Measurements from ENCODE around the gene EMC6.
"Not testable (repeated sequence)": the region's sequence is repeated elsewhere in the genome, so short reads cannot be mapped to it uniquely, and the experiment has no call there.

EMC6 gene

DNA sequence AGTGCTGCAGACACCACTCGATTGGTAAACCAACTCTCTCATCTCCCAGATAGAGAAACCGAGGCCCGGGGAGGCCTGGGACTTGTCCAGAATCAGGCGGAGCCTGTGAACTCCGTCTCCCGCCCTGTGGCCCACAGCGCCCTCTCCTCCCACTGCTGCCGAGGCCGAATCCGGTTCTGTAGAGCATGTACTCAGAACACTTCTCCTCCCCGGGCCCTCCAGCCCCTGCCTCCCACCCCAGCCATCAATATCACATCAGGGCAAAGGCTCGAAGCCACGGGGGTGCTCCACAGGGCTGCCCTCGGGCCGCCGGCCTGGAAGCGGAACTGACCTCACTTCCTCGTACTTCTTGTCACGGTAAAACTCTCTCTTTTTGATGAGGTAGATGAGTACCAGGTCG, 13.0 kb downstream of the EMC6 start:
- no peak for DNase-seq (ENCODE audit: low spot score)

- no peak for DNase-seq (ENCODE audit: low spot score)
These were observed 13.4 kb downstream of the EMC6 start for GRCh38 chr17:3682033-3682432.

DNA sequence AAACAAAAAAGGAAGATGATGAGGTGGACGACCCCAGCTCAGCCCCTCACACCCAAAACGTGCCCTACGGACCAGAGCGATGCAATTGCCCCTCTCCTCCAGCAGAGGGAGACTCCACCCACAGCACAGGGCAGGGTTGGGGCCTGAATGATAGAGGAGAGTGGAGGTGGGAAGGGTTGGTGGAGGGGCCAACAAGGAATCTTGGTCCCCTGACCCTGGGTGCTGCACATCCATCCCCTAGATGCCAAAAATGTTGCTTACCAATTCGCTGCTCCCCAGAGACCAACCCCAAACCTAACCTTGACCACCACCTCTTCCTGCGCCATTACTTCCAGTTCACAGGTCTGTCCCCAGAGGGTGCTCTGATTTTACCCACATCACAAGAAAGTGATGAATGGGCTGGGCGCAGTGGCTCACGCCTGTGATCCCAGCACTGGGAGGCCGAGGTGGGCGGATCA, 14.5 kb downstream of the EMC6 start:
- DNase-seq (ENCODE audit: low spot score): no peak

GRCh38 chr17:3685174-3685573, 16.6 kb downstream of the EMC6 start:
- DNase-seq (ENCODE audit: low spot score): no peak

DNA sequence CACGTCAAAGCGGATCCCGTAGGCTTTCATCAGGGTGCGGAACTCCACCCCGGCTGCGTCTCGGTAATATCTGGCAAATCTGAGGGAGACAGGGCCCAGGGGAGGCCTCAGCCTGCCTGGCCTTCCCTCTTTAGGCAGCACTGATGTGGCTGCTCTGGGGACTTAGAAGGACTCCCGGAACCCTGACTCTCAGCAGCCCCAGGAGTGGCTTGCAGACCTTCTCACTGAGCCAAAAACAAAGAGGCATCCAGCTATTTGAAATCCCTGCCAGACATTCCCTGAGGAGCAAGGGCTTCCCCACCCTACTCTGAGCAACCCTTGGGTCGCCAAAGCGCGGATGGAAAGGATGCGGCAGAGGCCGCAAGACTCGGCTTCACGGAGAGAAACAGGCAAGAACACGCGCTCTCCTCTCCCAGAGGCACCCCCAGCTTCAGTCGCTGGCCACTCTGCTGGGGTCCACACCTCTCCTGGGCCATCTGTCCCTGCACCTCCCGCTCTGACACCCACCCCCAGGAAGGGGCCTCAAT, 19.5 kb downstream of the EMC6 start:
- no peak for DNase-seq (ENCODE audit: low spot score)

GRCh38 chr17:3688852-3689261, 20.2 kb downstream of the EMC6 start:
- DNase-seq (ENCODE audit: low spot score): no peak

DNA sequence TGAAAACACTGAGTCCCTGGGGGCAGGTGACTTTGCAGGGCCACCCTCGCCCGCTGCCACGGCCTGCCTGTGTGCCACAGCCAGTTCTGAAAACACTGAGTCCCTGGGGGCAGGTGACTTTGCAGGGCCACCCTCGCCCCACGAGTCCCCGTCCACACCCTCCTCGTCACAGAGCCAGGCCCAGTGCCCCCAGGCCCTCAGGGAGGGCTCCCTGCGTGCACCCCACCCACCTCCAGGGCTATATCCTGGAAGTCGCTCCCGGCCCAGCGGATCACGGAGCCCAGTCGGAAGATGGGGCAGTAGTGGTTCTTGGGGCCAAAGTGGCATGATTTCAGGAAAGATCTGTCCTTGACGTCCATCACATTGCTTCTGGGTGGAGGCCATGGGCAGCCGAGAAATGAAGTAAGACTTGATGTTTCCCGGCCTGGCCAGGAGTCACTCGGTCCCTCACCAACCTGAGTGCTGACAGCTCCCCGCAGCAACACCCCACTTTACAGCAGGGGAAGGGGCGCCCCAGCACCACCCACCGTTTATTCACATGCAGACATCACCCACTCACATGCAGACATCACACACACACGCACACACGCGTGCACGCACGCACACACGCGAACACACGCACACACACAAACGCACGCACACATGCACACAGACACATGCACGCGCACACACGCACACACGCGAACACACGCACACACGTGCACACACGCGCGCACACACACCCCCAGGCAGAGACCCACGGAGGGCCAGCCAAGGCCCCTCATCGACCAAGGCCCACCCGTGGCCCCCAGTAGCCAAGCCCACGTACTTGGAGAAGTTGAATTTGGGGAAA, 20.9 kb downstream of the EMC6 start:
- DNase-seq (ENCODE audit: low spot score): no peak

GRCh38 chr17:3690094-3690715, 21.6 kb downstream of the EMC6 start:
- DNase-seq (ENCODE audit: low spot score): no peak

DNA sequence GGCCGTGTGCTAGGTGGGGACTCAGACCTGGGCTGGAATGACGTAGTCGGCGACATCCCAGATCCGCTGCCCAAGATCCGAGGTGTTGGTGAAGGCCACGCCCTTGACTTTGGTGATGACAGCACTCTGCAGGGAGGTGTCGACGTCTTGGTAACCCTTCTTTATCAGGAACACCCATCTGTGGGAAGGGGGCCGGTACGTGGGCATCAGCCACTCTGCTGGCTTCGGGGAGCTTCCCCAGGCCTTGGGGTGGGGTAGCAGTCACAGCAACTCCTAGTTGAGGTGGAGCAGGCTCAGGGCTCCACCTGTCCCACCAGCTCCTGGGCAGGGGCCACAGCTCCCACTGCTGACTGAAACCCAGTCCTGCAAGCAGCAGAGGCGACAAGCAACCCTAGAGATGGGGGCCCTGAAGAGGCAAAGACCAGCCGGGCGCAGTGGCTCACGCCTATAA, 23.0 kb downstream of the EMC6 start:
- no peak for DNase-seq (ENCODE audit: low spot score)

DNA sequence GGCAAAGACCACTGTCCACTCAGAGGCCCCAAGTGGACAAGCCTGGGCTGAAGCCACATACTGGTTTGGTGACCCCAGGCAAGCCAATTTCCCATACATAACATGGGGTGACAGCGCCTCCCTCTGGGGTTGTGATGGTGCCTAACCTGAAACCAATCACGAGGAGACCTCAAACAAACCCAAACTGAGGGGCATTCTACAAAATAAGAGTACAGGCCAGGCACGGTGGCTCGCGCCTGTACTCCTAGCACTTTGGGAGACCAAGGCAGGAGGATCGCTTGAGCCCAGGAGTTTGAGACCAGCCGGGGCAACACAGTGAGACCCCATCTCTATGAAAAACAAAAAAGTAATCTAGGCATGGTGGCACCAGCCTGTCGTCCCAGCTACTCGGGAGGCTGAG, 23.7 kb downstream of the EMC6 start:
- DNase-seq (ENCODE audit: low spot score): no peak

GRCh38 chr17:3693141-3693540, 24.5 kb downstream of the EMC6 start:
- DNase-seq (ENCODE audit: low spot score): no peak

GRCh38 chr17:3693829-3694231, 25.2 kb downstream of the EMC6 start:
- DNase-seq (ENCODE audit: low spot score): no peak

- no peak for DNase-seq (ENCODE audit: low spot score)
These were observed 26.6 kb downstream of the EMC6 start for GRCh38 chr17:3695129-3695722.

GRCh38 chr17:3695723-3696411, 27.3 kb downstream of the EMC6 start, which contains the start of gene P2RX5:
Gene P2RX5 (minus strand): TSS chr17:3696155. CDS start chr17:3696005, 150 bp downstream.
- DNase-seq (ENCODE audit: low spot score): no peak

DNA sequence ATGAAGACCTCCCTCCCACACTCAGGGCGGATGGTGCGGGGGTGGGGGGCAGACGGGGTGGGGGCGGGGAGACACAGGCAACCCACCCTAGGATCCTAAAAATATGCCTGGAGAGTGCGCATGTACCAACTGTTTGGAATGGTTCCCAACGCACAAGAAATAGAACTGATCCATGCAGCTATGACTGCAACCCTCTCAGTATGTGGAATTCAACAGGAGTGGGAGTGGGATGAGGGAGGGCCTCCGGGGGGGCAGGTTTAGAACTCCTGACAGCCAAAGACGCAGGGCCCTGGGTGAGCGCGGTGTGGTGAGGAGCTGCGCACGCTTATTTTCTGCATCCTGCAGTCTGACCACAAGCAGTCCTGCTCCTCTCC, 28.5 kb downstream of the EMC6 start:
- DNase-seq (ENCODE audit: low spot score): no peak

- DNase-seq (ENCODE audit: low spot score): no peak
These were observed 29.5 kb downstream of the EMC6 start for GRCh38 chr17:3698139-3698538.

DNA sequence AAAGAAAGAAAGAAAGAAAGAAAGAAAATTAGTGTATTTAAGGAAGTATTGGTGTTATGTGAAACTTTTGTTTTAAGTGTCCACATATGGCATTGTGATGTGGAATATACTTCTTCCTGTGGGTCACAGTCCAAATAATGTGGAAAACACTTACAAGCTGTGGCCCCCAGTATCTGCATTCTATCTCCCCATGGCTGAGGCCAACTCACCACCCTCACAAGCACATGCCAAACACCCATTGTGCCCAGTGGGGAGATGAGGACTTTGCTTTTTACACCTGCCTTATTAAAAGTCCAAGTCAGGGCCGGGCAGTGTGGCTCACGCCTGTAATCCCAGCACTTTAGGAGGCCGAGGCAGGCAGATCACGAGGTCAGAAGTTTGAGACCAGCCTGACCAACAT, 31.3 kb downstream of the EMC6 start:
- no peak for DNase-seq (ENCODE audit: low spot score)

GRCh38 chr17:3702041-3702539, 33.5 kb downstream of the EMC6 start:
- not testable (repeated sequence) for DNase-seq (ENCODE audit: low spot score)

- DNase-seq (ENCODE audit: low spot score): no peak
These were observed 36.5 kb downstream of the EMC6 start for GRCh38 chr17:3704931-3705717.

- DNase-seq (ENCODE audit: low spot score): not testable (repeated sequence)
These were observed 37.0 kb downstream of the EMC6 start for GRCh38 chr17:3705718-3705984.

DNA sequence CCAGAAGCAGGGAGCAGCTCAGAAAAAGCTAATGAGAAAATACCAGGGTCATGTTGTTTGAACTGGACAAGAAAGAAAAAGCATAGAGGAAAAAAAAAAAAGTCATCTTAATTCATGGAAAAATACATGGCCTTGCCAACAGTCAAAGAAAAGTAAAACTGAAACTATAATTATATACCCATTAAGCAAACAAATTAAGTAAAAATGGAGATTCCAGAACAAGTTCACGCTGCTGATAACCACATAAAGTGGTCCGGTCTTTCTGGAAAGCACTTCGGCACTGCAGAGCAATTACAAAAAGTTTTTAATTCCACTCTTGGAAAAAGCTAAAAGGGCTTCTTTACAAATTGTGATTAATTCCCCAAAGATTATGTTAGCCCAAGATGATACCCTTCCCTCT, 39.8 kb downstream of the EMC6 start:
- DNase-seq (ENCODE audit: low spot score): no peak

All from left forelimb (tissue), 1 donor.